Measurements from ENCODE around the gene MTMR6.

Gene MTMR6

DNA sequence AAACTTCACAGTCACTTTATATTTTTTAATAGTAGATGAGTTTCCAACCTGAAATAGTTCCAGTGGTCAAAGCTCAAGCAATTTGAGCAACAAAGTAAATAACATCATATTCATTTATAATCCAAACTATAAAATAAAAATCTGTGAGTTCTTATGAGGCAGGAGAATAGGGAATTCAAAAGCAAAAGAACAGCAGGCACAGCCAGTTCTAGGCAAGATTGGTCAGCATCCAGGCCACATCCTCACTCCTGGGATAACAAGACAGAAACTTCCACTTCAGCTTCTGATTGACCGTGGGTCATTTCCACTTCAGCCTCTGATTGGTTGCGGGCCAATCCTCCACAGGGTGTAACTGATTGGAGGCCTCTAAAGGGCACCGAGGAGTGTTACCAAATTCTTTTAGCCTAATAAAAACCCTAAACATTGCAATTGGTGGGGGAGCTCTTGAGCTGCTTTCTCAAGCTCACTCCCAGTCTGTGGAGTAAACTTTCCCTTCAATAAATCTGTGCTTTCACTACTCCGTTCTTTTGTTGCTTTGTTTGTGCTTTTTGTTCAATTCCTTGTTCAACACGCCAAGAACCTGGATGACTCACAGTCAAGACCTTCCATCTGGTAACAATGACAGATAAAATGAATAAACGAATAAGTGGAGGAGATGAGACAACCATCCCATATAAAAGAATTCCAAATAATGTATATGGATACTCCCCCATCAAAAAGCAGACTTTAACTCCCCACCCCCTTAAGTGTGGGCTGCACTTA is 72.6 kb downstream of the MTMR6 start:
- DNase-seq: no peak

DNA sequence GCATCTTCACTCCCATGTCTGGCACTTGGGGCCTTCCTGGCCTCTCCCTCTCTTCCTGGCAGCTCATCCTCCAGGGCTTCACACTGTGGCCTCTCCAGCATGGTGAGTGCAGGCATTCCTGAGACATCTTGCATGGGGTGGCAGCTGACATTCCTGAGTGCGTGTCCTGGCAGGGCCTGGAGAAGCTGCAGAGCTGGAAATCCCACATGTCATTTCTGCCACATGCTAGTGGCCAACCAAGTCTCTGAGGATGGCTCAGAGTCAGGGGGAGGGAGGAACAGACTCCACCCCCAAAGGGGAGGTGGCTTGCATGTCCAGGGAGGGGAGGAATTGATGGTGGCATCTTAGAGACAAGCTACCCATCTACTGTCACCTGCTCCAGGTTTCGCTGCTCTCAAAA is 73.6 kb downstream of the MTMR6 start:
- DNase-seq: no peak

DNA sequence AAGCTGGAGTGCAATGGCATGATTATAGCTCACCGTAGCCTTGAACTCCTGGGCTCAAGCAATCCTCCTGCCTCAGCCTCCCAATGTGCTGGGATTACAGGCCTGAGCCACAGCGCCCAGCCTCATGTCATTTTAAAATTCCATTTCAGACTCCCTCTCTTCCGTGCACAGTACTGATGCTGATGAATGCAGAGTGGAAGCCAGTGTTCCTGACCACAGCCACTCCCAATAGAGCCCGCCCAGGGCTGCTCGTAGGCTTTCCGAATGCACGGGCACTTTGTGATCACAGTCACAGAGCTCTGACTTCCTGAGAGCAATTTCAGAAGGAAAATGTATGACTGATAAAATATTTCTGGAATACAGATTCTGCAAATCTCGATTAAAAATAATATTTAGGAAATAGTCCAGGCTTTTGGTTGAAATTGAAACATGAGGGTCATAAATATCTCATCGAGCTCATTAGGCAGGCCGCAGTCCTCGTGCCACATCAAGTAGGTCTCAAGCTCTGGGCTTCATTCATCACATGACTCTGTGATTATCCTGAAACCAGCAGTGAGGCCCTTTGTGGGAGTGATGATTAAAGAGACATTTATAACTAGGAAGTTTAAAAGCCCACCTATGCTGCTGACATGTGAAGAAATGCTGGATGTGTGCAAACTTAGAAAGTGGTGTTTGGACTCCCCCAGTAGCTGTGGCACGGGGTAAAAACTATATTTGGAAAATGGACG is 76.3 kb downstream of the MTMR6 start:
- DNase-seq: no peak

DNA sequence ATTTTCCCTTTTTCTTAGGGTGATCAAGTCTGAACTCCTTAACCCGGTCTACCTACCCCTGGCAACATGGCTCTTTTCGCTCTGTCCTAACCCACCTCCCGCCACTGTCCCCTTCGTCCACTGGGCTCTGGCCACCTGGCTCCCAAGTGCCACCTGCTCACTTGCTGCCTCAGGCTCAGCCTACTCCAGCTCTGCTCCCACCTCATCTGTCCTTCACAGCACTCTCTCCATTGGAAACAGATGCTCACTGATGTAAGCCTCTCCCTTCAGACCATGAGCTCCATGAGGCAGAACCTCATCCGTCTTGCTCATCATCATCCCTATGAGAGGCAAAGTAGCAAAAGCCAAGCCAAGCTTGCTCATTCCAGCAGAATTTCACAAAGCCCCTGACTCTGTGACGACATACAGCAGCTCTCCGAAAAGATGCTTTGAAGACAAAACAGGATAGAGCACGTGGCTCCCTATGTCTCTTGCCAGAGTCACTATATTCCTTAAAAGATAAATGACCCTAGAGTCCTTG is 79.9 kb downstream of the MTMR6 start:
- no peak for DNase-seq

DNA sequence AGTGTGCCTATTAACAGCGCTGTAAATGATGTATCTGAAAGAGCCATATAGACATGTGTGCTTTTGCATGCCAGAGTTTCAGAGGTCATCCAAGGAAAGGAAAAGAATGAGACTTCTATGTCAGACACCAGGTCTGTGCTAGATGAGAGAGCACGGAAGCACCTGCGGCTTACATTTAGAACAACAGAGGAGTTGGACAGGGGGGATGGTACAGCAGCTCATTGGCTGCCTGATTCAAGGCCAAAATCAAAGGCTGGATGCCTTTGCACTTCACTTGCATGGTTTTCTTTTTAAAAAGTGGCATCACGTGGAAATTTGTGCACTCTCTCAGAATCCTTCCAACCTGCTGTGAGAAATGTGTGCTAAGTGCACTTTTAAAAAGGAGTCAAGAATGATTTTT is 82.4 kb downstream of the MTMR6 start:
- DNase-seq: no peak

DNA sequence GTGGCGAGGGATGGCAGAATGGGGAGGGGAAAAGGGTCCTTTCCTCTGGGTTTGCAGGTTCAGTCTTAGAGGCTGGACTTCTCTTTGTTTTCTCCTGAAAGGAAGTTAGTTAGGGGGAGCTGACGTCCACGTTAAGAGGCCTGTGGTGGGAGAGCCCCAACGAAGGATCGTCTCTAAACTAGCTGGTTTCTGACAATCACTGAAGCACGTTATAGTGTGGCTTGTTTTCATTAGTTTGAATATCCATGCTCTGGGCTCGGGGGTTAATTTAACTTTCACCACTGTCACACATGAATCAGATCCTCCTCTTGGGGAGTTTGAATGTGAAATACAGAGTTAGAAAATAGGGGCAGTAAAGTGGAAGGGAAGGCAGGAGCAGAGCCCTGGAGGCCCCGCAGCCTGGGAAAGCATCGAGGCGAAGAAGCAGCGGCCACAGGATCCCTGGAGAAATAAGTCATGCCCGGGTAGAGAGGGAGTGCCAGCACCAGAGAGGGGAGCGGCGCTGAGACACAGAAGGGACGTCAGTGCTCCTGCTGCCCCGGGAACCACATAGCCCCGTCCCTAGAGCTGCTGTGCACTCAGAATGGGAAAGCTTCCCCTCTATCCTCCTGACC is 84.1 kb downstream of the MTMR6 start:
- no peak for DNase-seq

DNA sequence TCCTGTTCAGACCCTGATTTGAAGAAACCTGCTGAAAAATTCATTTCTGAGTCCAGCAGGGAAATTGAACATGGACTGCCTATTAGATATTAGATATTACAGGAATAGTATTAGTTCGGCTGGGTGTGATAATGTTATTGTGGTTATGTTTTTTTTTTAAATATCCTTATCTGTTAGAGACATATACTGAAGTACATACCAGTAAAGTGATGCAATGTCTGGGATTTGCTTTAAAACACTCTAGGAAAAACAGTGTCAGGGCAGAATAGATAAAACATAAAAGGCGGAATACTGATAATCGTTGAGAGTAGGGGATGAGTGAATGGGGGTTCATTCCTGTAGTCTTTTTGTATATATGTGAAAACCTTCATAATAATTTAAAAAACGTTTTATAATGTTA is 86.5 kb downstream of the MTMR6 start:
- no peak for DNase-seq

DNA sequence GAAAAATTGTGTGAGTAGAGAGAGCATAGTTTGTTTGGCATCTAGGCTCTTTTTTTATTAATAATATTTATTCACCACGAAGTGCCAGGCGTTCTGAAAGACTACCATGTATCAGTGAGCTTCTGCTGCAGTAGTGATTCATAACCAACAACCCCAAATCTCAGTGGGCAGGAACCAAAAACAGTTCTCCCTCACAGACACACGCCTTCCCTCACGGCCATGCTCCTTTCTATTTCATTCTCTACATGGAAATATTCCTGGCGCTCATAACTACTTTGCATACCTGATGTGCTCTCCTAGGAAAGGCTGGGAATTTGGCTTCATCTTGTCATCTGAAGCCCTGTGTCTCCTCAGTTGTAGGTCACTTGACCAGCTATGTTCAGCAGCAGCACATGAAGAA is 88.6 kb downstream of the MTMR6 start:
- DNase-seq: no peak

DNA sequence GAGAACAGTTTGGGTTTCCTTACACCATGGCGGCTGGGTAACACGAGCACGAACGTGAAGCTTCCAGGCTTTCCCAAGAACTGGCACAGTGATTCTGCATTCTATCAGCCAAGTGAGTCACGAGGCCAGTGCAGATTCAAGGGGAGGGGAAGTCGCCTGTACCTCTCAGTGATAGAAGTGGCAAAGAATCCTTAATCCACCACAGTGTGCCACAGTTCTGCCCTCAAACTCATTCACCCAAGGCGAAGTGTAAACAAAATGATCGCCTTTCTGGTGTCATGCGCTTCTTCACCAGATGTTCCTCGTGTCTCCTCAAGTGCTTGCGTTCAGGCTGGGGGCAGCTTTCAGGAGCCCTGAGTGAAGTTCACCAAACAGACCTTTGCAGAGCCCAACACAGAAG is 90.3 kb downstream of the MTMR6 start:
- DNase-seq: no peak
